Measurements from ENCODE around the gene TREML4.
"Not testable (repeated sequence)": the region's sequence is repeated elsewhere in the genome, so short reads cannot be mapped to it uniquely, and the experiment has no call there.

Gene TREML4

DNA sequence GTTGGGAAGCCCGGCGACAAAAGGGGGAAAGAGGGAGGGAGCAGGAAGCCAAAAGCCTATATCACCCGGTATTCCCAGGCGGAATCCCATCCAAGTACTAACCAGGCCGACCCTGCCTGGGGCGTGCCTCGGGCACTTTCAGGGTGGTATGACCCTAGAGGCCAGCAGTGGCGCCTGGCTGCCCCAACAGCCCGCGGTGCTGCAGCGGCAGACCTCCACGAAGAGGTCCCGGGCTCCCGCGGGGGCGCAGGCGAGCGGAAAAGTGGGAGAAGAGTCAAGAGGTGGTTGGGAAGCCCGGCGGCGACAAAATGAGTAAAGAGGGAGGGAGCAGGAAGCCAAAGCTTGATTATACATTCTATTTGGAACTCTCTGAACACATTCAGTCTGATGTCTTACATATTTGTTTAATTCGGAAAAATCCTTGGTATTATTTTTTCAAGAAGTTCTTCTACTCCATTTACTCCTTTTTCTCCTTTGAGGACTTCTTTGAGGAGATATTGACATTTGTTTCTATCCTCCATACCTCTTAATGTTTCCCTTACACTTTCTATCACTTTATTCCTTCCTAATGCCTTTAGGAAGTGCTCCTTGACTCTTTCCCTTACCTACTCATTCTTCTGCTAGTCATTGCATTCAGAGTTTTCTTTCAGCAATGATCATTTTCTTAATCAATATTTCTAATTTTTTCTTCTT, 11.5 kb downstream of the TREML4 start:
- H3K36me3 ChIP-seq (ENCODE audit: control insufficient read depth, insufficient read depth, low read length) = no peaks in the 10 kb centered on the region
- peaks cover 16% of the 10 kb centered on the region for H3K27me3 ChIP-seq (ENCODE audit: control insufficient read depth, insufficient read depth, low read length)
- no peak overlapping the region for H3K9ac ChIP-seq (ENCODE audit: low read length)
- no peaks in the 10 kb centered on the region for H3K4me1 ChIP-seq (ENCODE audit: control insufficient read depth, insufficient read depth, low read length)
- H3K9me3 ChIP-seq (ENCODE audit: control insufficient read depth, low read length) = no peaks in the 10 kb centered on the region
- H3K4me3 ChIP-seq (ENCODE audit: low read length) = no peak overlapping the region

DNA sequence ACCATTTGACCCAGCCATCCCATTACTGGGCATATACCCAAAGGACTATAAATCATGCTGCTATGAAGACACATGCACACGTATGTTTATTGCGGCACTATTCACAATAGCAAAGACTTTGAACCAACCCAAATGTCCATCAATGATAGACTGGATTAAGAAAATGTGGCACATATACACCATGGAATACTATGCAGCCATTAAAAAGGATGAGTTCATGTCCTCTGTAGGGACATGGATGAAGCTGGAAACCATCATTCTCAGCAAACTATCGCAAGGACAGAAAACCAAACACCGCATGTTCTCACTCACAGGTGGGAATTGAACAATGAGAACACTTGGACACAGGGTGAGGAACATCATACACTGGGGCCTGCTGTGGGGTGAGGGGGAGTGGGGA, 18.4 kb downstream of the TREML4 start:
- H3K9me3 ChIP-seq (ENCODE audit: control insufficient read depth, low read length); H3K4me3 ChIP-seq (ENCODE audit: low read length): not testable (repeated sequence)

DNA sequence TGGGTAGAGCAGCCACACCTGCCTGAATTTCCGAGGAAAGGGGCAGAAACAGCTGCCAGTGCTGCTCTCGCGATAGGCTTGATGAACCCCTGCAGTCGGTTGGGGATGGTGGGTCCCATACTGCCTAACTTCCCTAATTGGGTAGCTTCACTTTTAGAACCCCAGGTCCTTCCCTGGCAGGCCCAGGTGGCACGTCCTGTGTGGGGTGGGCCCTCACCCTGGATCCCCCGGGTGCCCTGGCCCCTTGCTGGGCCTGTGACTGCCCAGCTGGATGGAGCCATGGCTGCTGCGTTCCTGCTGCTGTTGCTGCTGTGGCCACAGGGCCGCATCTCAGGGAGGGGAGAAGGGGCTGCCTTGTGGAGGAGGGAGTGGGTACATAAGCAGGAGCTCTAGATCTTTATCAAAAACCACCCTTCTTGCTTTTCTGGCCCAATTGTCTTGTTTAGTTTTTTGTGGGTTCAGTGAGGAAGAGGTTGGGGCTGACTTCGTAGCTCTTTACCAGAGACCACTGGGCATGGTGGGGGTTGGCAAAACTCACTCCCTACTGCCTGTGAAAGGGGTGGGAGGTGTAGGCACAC, 19.2 kb downstream of the TREML4 start:
- H3K9ac ChIP-seq (ENCODE audit: low read length) = no peak overlapping the region
- no peaks in the 10 kb centered on the region for H3K36me3 ChIP-seq (ENCODE audit: control insufficient read depth, insufficient read depth, low read length)
- H3K27me3 ChIP-seq (ENCODE audit: control insufficient read depth, insufficient read depth, low read length) = no peaks in the 10 kb centered on the region
- no peak overlapping the region for H3K4me3 ChIP-seq (ENCODE audit: low read length)
- no peaks in the 10 kb centered on the region for H3K9me3 ChIP-seq (ENCODE audit: control insufficient read depth, low read length)
- H3K4me1 ChIP-seq (ENCODE audit: control insufficient read depth, insufficient read depth, low read length) = no peaks in the 10 kb centered on the region

More for the DNA sequence above, 18.4 kb downstream of the TREML4 start:
- not testable (repeated sequence) for H3K9ac ChIP-seq (ENCODE audit: low read length); H3K27me3 ChIP-seq (ENCODE audit: control insufficient read depth, insufficient read depth, low read length); H3K36me3 ChIP-seq (ENCODE audit: control insufficient read depth, insufficient read depth, low read length); H3K4me1 ChIP-seq (ENCODE audit: control insufficient read depth, insufficient read depth, low read length)

DNA sequence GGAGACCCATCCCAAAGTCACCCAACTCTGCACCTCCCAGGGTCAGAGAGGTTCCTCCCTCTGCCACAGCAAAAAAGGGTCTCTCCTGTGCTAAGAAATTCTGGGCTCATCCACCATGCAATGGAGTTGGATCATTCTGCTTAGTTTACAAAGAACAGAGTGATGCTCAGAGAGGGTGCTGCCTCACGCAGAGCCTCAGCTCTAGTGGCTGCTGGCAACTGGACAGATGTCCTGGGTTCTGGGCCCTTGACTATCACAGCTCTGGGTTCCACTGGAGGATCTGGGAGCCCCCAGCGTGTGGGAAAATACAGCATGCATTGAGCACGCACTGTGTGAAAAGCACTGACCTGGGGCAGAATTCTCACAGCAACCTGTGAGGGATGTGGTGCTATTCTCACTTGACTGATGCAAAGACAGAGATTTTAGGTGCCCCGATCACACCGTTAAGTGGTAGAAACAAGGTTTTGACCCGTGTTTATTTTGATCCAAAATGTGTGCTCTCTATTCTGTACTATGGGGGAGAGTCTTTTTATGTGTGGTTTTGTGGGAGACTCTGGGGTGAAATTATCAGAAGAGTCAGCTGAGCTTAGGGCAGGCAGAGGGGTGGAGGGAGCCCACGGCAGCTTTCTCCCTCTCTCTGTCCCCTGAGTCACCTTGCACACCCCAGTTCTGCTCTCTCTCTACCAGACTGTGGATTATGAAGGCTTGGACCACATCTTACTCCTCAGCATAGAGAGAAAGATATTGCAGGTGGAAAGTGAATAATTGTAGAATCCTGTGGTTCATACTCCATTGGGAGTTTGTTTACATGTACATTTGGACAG, 19.9 kb downstream of the TREML4 start:
- Histone ChIP-seq H3K9ac (ENCODE audit: low read length) (no peak overlapping the region), H3K4me3 (ENCODE audit: low read length) (no peak overlapping the region), H3K4me1 (ENCODE audit: control insufficient read depth, insufficient read depth, low read length) (no peaks in the 10 kb centered on the region), H3K27me3 (ENCODE audit: control insufficient read depth, insufficient read depth, low read length) (no peaks in the 10 kb centered on the region), H3K9me3 (ENCODE audit: control insufficient read depth, low read length) (no peaks in the 10 kb centered on the region), H3K36me3 (ENCODE audit: control insufficient read depth, insufficient read depth, low read length) (no peaks in the 10 kb centered on the region)

DNA sequence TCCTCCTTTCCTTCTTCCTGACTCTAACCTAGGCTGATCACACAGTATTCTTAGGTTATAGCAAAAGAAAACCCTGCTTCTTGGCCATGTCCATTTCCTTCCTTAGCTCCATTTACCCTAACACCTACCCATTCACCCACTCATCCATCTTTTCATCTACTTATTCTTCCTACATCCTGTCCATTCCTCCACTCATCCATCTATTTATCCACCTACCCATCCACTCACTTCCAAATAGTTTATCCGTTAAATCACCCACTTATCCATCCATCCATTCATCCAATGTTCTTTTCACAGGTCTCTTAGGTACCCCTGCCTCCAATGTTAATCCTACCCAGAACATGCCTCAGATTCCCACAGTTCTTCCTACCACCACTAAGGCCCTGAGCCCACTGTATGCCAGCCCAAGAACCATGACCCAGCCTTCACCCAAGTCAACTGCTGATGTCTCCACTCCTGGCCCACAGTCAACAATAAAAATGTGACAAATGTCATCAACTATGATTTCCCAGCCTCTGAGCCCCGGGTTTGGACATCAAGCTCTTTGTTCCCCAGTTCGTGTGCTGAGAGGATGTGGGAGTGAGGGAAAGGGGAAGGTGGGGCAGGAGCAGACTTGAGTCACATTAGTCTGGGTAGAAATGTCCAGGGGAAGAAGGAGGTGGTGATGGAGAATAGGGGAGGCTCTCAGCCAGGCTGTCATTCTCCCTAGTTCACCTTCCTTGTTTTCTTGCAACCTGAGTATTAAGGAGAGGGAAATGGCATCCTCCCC, 24.4 kb downstream of the TREML4 start:
- no peaks in the 10 kb centered on the region for H3K27me3 ChIP-seq (ENCODE audit: control insufficient read depth, insufficient read depth, low read length)
- no peaks in the 10 kb centered on the region for H3K4me1 ChIP-seq (ENCODE audit: control insufficient read depth, insufficient read depth, low read length)
- H3K36me3 ChIP-seq (ENCODE audit: control insufficient read depth, insufficient read depth, low read length) = no peaks in the 10 kb centered on the region
- H3K9ac ChIP-seq (ENCODE audit: low read length) = no peak overlapping the region
- H3K9me3 ChIP-seq (ENCODE audit: control insufficient read depth, low read length) = no peaks in the 10 kb centered on the region
- no peak overlapping the region for H3K4me3 ChIP-seq (ENCODE audit: low read length)

DNA sequence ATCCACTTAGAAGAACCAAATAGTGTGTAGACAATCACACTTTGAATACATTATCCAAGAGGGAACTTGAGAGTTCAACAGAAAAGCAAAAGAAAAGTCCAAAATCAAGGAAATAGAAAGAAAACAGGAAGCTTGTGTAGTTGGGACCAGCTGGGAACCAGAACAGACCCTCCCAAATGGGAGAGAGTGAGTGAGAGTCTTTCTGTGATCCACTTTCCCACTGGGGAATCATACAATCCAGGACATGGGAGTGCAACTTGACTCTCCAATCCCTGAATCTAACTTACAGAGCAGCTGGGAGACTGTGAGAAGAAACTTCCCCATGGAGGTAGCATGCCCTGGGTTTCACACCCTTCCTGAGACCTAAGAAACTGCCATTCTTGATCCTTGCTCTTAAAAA, 27.0 kb downstream of the TREML4 start:
- no peak overlapping the region for H3K4me3 ChIP-seq (ENCODE audit: low read length)
- H3K36me3 ChIP-seq (ENCODE audit: control insufficient read depth, insufficient read depth, low read length) = no peaks in the 10 kb centered on the region
- no peaks in the 10 kb centered on the region for H3K27me3 ChIP-seq (ENCODE audit: control insufficient read depth, insufficient read depth, low read length)
- no peak overlapping the region for H3K9ac ChIP-seq (ENCODE audit: low read length)
- H3K9me3 ChIP-seq (ENCODE audit: control insufficient read depth, low read length) = no peaks in the 10 kb centered on the region
- H3K4me1 ChIP-seq (ENCODE audit: control insufficient read depth, insufficient read depth, low read length) = no peaks in the 10 kb centered on the region

DNA sequence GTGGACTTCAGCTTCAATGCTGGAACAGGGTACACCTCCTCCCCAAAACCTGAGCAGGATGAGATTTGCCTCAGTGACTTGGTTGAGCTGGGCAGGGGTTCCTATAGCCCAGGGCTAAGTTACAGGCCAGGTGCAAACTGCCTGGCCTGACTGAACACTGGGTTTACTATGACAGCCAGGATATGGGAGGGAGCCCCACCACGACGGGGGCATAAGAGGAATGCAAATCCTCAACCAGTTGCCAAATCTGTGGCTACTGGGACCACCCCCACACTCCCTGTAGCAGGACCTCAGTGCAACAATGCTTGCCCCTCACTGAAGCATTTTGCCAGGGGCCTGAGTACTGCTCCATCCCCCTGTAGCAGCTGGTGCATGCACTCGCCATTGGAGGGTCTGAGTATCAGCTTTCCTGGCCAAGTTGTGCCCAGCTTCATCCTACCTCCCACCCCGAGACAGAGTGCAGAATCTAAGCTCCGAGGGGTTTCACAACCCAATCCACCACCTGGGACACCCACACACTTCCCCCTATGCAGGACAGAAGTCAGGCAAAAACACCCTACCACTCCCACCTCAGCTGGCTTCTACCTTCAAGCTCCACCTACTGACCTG, 27.6 kb downstream of the TREML4 start:
- Histone ChIP-seq H3K9ac (ENCODE audit: low read length) (no peak overlapping the region), H3K4me1 (ENCODE audit: control insufficient read depth, insufficient read depth, low read length) (no peaks in the 10 kb centered on the region), H3K27me3 (ENCODE audit: control insufficient read depth, insufficient read depth, low read length) (no peaks in the 10 kb centered on the region), H3K4me3 (ENCODE audit: low read length) (no peak overlapping the region), H3K9me3 (ENCODE audit: control insufficient read depth, low read length) (no peaks in the 10 kb centered on the region), H3K36me3 (ENCODE audit: control insufficient read depth, insufficient read depth, low read length) (no peaks in the 10 kb centered on the region)

DNA sequence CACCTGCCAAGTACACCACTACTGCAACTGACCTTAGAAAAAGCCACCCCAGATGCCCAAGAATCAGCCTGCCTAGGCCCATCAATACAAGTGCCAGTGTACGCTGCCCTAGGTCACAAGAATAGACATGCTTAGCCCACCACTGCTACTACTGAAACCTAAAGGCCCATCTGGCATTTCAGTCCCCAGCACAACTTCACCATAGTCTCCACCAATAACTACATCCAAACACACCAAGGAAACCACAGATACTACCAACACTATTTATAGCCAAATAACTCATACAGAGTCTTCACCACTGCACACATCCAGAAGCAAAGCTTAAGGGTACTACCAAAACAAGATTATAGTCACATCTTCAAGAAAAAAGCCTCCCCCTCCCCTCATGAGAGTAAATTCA, 28.2 kb downstream of the TREML4 start:
- Histone ChIP-seq H3K9ac (ENCODE audit: low read length) (no peak overlapping the region), H3K4me3 (ENCODE audit: low read length) (no peak overlapping the region), H3K9me3 (ENCODE audit: control insufficient read depth, low read length) (no peaks in the 10 kb centered on the region), H3K4me1 (ENCODE audit: control insufficient read depth, insufficient read depth, low read length) (no peaks in the 10 kb centered on the region), H3K27me3 (ENCODE audit: control insufficient read depth, insufficient read depth, low read length) (no peaks in the 10 kb centered on the region), H3K36me3 (ENCODE audit: control insufficient read depth, insufficient read depth, low read length) (no peaks in the 10 kb centered on the region)

DNA sequence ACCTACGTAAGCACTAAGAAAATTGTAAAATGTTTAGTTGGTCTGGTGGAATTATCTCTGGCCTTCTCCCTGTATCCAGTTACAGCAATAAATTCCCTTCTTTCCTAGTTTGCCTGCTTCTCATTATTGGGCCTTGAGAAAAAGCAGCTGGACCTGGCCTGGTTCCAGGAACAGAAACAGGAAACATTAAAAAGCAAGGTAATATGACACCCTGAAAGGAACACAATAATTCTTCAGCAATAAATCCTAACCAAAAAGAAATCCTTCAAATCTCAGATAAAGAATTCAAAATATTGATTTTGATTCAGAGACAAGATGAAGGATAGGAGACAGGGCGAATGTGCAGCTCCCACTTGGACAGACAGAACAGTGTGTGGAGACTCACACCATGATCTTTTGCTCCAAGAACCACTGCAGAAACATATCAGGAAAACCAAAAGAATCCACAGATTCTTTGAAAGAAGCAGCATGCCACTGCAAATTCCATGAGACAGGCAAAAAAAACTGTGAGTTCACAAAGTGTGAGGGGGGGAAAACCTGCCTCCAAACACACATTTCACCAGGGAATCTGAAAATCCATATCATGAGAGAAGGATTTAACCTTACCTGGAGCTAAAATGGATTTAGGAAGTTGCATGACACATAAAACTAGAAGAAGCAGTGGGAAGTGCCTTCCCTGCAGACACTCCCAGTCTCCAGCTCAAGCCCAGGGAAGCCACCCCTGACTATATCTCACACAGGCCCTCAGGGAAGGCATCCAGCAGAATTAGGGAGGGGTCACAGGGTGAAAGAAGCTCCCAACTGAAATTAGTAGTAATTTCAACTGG, 29.4 kb downstream of the TREML4 start:
- H3K9me3 ChIP-seq (ENCODE audit: control insufficient read depth, low read length) = no peaks in the 10 kb centered on the region
- no peak overlapping the region for H3K9ac ChIP-seq (ENCODE audit: low read length)
- H3K4me1 ChIP-seq (ENCODE audit: control insufficient read depth, insufficient read depth, low read length) = no peaks in the 10 kb centered on the region
- no peak overlapping the region for H3K4me3 ChIP-seq (ENCODE audit: low read length)
- no peaks in the 10 kb centered on the region for H3K36me3 ChIP-seq (ENCODE audit: control insufficient read depth, insufficient read depth, low read length)
- no peaks in the 10 kb centered on the region for H3K27me3 ChIP-seq (ENCODE audit: control insufficient read depth, insufficient read depth, low read length)

DNA sequence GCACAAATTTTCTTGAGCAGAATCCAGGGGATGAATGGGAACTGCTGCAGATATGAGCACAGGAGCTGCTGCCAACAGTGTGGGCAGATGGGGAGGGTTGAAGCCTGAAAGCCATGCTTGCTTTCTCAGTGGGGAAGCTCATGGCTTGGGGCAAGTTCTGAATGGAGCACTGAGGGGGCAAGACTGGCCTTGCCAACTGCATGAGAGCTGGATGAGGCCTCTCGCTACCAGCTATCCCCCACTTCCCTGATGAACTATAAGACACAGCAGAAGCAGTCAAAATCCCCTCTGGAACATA, 30.0 kb downstream of the TREML4 start:
- Histone ChIP-seq H3K9ac (ENCODE audit: low read length) (no peak overlapping the region), H3K9me3 (ENCODE audit: control insufficient read depth, low read length) (no peaks in the 10 kb centered on the region), H3K4me1 (ENCODE audit: control insufficient read depth, insufficient read depth, low read length) (no peaks in the 10 kb centered on the region)

DNA sequence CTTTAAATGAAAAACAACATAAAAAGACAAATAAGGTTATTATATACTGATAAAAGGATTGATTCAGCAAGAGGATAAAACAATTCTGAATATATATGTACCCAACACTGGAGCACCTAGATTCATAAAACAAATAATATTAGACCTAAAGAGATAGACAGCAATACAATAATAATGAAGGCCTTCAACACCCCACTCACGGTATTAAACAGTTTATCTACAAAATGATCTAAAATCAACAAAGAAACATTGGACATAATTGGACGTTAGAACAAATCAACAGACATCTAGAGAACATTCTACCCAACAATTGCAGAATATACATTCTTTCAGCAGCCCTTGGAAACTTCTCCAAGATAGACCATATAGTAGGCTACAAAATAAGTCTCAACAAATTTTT, 34.3 kb downstream of the TREML4 start:
- Histone ChIP-seq H3K36me3 (ENCODE audit: control insufficient read depth, insufficient read depth, low read length) (no peaks in the 10 kb centered on the region), H3K4me3 (ENCODE audit: low read length) (no peak overlapping the region), H3K4me1 (ENCODE audit: control insufficient read depth, insufficient read depth, low read length) (no peaks in the 10 kb centered on the region), H3K9me3 (ENCODE audit: control insufficient read depth, low read length) (no peaks in the 10 kb centered on the region), H3K9ac (ENCODE audit: low read length) (no peak overlapping the region), H3K27me3 (ENCODE audit: control insufficient read depth, insufficient read depth, low read length) (no peaks in the 10 kb centered on the region)

More for the DNA sequence above, 30.0 kb downstream of the TREML4 start:
- Histone ChIP-seq H3K27me3 (ENCODE audit: control insufficient read depth, insufficient read depth, low read length) (no peaks in the 10 kb centered on the region), H3K36me3 (ENCODE audit: control insufficient read depth, insufficient read depth, low read length) (no peaks in the 10 kb centered on the region), H3K4me3 (ENCODE audit: low read length) (no peak overlapping the region)

All from mucosa of stomach (tissue), 1 donor.